ENCODE measurements around the gene UCHL1.

UCHL1 gene

GRCh38 chr4:41281038-41281634, 24.4 kb downstream of the UCHL1 start:
- TF ChIP-seq TAF1 (IDR thresholded peaks at IDR 0.05; ENCODE audit: borderline replicate concordance, insufficient read depth, low read length), result no peak
- TF ChIP-seq, protein P1, sequence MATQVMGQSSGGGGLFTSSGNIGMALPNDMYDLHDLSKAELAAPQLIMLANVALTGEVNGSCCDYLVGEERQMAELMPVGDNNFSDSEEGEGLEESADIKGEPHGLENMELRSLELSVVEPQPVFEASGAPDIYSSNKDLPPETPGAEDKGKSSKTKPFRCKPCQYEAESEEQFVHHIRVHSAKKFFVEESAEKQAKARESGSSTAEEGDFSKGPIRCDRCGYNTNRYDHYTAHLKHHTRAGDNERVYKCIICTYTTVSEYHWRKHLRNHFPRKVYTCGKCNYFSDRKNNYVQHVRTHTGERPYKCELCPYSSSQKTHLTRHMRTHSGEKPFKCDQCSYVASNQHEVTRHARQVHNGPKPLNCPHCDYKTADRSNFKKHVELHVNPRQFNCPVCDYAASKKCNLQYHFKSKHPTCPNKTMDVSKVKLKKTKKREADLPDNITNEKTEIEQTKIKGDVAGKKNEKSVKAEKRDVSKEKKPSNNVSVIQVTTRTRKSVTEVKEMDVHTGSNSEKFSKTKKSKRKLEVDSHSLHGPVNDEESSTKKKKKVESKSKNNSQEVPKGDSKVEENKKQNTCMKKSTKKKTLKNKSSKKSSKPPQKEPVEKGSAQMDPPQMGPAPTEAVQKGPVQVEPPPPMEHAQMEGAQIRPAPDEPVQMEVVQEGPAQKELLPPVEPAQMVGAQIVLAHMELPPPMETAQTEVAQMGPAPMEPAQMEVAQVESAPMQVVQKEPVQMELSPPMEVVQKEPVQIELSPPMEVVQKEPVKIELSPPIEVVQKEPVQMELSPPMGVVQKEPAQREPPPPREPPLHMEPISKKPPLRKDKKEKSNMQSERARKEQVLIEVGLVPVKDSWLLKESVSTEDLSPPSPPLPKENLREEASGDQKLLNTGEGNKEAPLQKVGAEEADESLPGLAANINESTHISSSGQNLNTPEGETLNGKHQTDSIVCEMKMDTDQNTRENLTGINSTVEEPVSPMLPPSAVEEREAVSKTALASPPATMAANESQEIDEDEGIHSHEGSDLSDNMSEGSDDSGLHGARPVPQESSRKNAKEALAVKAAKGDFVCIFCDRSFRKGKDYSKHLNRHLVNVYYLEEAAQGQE (IDR thresholded peaks at IDR 0.05; ENCODE audit: insufficient read depth in 1 of 2, low read depth in 2 of 2, low read length in 2 of 2), result no peak
- no peak for TF ChIP-seq SIN3A (IDR thresholded peaks at IDR 0.05; ENCODE audit: borderline replicate concordance, insufficient read depth, low read length)
- no peak for TF ChIP-seq POLR2AphosphoS5 (IDR thresholded peaks at IDR 0.05; ENCODE audit: low read depth, low read length)
- TF ChIP-seq FOXP2 (optimal IDR thresholded peaks at IDR 0.05; ENCODE audit: borderline replicate concordance, extremely low read depth, extremely low read length, insufficient read depth), result no peak

GRCh38 chr4:41282366-41282765, 25.6 kb downstream of the UCHL1 start:
- no peak for TF ChIP-seq SIN3A (IDR thresholded peaks at IDR 0.05; ENCODE audit: borderline replicate concordance, insufficient read depth, low read length)
- no peak for TF ChIP-seq TAF1 (IDR thresholded peaks at IDR 0.05; ENCODE audit: borderline replicate concordance, insufficient read depth, low read length)
- TF ChIP-seq, protein P1 (IDR thresholded peaks at IDR 0.05; ENCODE audit: insufficient read depth in 1 of 2, low read depth in 2 of 2, low read length in 2 of 2), result no peak
- no peak for TF ChIP-seq POLR2AphosphoS5 (IDR thresholded peaks at IDR 0.05; ENCODE audit: low read depth, low read length)
- TF ChIP-seq FOXP2 (optimal IDR thresholded peaks at IDR 0.05; ENCODE audit: borderline replicate concordance, extremely low read depth, extremely low read length, insufficient read depth), result no peak

- no peak for TF ChIP-seq TAF1 (IDR thresholded peaks at IDR 0.05; ENCODE audit: borderline replicate concordance, insufficient read depth, low read length)
- no peak for TF ChIP-seq SIN3A (IDR thresholded peaks at IDR 0.05; ENCODE audit: borderline replicate concordance, insufficient read depth, low read length)
- no peak for TF ChIP-seq FOXP2 (optimal IDR thresholded peaks at IDR 0.05; ENCODE audit: borderline replicate concordance, extremely low read depth, extremely low read length, insufficient read depth)
Observed at GRCh38 chr4:41285202-41285863, 28.6 kb downstream of the UCHL1 start.

- TF ChIP-seq POLR2AphosphoS5 (IDR thresholded peaks at IDR 0.05; ENCODE audit: low read depth, low read length) (no peak), SIN3A (IDR thresholded peaks at IDR 0.05; ENCODE audit: borderline replicate concordance, insufficient read depth, low read length) (no peak), FOXP2 (optimal IDR thresholded peaks at IDR 0.05; ENCODE audit: borderline replicate concordance, extremely low read depth, extremely low read length, insufficient read depth) (no peak), TAF1 (IDR thresholded peaks at IDR 0.05; ENCODE audit: borderline replicate concordance, insufficient read depth, low read length) (no peak)
- TF ChIP-seq, protein P1 (IDR thresholded peaks at IDR 0.05; ENCODE audit: insufficient read depth in 1 of 2, low read depth in 2 of 2, low read length in 2 of 2), result no peak
Observed at GRCh38 chr4:41285864-41286235, 29.1 kb downstream of the UCHL1 start.

GRCh38 chr4:41287005-41287404, 30.3 kb downstream of the UCHL1 start:
- no peak for TF ChIP-seq SIN3A (IDR thresholded peaks at IDR 0.05; ENCODE audit: borderline replicate concordance, insufficient read depth, low read length)
- TF ChIP-seq, protein P1 (IDR thresholded peaks at IDR 0.05; ENCODE audit: insufficient read depth in 1 of 2, low read depth in 2 of 2, low read length in 2 of 2), result no peak
- TF ChIP-seq TAF1 (IDR thresholded peaks at IDR 0.05; ENCODE audit: borderline replicate concordance, insufficient read depth, low read length), result no peak

Data from PFSK-1 (cell line).